ENCODE data around the gene SMCO4. TPM values are rescaled to one million over a fixed set of nuclear protein-coding genes. Genes with fewer than 3 reads are reported as not detected.
"Not testable (repeated sequence)": the region's sequence is repeated elsewhere in the genome, so short reads cannot be mapped to it uniquely, and the experiment has no call there.

Gene SMCO4
- total RNA-seq, 4 donors from 2014 or later: 8.5 to 30.1 (median 20.9) TPM

DNA sequence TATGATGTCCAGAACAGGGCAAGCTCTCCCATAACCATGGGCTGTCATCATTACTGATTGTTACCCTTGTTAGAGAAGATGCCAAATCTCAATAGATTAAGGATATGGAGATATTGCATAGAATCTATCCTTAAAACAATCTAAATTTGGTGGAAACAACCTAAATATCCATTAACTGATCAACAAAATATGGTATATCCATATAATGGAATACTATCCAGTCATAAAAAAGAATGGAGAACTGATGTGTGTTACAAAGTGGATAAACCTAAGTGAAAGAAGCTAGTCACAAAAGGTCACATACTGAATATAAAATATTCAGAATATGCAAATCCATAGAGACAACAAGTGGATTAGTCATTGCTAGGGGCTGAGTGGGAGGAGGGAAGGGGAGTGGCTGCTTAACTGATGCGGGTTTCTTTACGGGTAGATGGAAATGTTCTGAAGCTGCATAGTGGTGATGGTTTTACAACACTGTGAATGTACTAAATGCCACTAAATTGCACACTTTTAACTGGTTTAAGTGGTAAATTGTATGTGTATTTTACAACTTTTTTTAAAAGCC, 36.1 kb upstream of the SMCO4 start:
- ATAC-seq (ENCODE audit: low FRiP score): no peak
- TF ChIP-seq, protein P1, sequence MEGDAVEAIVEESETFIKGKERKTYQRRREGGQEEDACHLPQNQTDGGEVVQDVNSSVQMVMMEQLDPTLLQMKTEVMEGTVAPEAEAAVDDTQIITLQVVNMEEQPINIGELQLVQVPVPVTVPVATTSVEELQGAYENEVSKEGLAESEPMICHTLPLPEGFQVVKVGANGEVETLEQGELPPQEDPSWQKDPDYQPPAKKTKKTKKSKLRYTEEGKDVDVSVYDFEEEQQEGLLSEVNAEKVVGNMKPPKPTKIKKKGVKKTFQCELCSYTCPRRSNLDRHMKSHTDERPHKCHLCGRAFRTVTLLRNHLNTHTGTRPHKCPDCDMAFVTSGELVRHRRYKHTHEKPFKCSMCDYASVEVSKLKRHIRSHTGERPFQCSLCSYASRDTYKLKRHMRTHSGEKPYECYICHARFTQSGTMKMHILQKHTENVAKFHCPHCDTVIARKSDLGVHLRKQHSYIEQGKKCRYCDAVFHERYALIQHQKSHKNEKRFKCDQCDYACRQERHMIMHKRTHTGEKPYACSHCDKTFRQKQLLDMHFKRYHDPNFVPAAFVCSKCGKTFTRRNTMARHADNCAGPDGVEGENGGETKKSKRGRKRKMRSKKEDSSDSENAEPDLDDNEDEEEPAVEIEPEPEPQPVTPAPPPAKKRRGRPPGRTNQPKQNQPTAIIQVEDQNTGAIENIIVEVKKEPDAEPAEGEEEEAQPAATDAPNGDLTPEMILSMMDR (IDR thresholded peaks at IDR 0.05): no peak
- no peak for DNase-seq (ENCODE audit: low spot score)

DNA sequence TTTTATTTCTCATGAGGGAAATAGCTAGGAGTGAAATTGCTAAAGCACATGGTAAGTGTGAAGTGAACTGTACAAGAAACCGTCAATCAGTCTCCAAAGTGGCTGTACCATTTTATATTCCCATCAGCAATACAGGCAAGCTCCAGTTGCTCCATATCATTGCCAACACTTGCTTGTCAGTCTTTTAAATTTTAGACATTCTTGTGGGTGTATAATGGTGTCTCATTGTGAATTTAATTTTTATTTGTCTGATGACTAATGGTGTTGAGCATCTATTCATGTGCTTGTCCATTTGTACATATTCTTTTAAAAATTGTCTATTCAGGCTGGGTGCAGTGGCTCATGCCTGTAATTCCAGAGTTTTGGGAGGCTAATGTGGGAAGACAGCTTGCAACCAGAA, 34.1 kb upstream of the SMCO4 start:
- TF ChIP-seq, protein P1 (IDR thresholded peaks at IDR 0.05): no peak
- ATAC-seq (ENCODE audit: low FRiP score) (no peak), DNase-seq (ENCODE audit: low spot score) (no peak)

DNA sequence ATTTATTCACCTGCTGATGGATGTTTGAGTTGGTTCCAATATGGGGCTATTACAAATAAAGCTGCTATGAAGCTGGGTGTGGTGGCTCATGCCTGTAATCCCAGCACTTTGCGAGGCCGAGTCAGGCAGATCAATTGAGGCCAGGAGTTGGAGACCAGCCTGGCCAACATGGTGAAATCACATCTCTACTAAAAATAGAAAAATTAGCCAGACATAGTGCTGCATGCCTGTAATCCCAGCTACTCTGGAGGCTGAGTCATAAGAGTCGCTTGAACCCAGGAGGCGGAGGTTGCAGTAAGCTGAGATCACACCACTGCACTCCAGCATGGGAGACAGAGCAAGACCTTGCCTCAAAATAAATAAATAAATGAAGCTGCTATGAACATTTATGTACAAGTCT, 33.7 kb upstream of the SMCO4 start:
- not testable (repeated sequence) for DNase-seq (ENCODE audit: low spot score); ATAC-seq (ENCODE audit: low FRiP score)

DNA sequence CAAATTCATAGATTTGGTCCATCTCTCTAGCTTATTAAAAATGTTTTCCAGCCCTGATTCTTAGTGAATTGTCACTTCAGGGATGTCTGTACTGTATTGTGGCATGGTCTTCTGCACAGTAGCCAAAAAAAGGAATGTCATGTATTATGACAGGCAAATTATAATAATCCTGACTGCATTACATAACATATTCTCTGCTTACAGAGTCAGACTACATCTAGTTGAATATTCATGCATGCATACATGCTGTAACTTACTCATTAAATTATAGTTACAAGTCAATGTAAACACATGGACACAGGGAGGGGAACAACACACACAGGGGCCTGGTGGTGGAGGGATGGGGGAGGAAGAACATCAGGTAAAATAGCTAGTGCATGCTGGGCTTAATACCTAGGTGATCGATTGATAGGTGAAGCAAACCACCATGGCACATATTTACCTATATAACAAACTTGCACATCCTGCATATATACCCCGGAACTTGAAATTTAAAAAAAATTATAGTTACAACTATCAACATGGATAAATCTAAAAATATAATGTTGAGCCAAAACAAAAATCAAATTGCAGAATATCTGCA, 31.5 kb upstream of the SMCO4 start:
- TF ChIP-seq, protein P1 (IDR thresholded peaks at IDR 0.05): no peak

DNA sequence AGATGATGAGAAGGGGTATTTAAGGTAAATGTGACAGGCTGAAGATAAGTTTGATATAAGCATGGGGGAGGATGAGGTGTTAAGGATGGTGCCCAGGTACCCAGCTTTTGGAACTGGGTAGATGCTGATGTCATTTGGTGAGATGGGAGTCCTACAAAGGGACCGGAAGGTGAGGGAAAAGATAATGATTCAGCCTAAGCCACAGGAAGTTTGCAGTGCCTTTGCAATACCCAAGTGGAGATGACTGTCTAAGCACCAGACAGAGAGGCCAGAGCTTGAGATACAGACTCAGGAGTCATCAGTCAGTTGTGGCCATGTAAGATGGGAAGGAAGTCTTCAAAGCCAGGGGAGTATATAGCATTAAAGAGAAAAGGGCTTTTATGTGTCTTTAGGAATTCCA, 30.0 kb upstream of the SMCO4 start:
- no peak for DNase-seq (ENCODE audit: low spot score)
- TF ChIP-seq, protein P1 (IDR thresholded peaks at IDR 0.05): no peak
- no peak for ATAC-seq (ENCODE audit: low FRiP score)

More for the DNA sequence above, 31.5 kb upstream of the SMCO4 start:
- no peak for DNase-seq (ENCODE audit: low spot score)
- no peak for ATAC-seq (ENCODE audit: low FRiP score)

DNA sequence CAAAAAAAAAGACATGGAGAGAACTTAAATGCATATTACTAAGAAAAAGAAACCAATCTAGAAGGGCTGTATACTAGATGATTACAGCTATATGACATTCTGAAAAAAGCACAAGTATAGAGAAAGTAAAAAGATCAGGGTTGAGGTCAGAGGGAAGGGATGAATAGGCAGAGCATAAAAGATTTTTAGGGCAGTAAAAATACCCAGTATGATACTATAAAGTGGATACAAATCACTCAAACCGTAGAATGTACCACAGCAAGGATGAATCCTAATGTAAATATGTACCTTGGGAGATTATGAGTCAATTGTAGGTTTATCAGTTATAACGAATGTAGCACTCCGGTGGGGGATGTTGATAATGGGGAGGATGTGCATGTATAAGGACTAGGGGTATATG, 29.4 kb upstream of the SMCO4 start:
- TF ChIP-seq, protein P1 (IDR thresholded peaks at IDR 0.05): no peak

DNA sequence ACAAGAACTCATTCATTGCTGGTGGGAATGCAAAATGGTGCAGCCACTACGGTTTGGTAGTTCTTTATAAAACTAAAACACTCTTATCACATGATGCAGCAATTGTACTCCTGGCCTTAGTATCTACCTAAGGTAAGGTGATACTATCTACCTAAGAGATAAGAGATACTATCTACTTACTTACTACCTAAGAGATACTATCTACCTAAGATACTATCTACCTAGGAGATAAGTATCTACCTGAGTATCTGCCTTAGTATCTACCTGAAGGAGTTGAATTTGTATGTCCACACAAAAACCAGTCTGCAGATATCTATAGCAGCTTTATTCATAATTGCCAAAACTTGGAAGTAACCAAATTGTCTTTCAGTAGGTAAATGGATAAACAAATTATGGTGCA, 29.0 kb upstream of the SMCO4 start:
- TF ChIP-seq, protein P1 (IDR thresholded peaks at IDR 0.05): no peak
- ATAC-seq (ENCODE audit: low FRiP score) (no peak), DNase-seq (ENCODE audit: low spot score) (no peak)

More for the DNA sequence above, 29.4 kb upstream of the SMCO4 start:
- ATAC-seq (ENCODE audit: low FRiP score) (no peak), DNase-seq (ENCODE audit: low spot score) (no peak)

Data from omental fat pad (tissue), 4 donors.